Measurements from ENCODE around the gene RGL2. TPM values are rescaled to one million over a fixed set of nuclear protein-coding genes. Genes with fewer than 3 reads are reported as not detected.

RGL2 gene
- polyA plus RNA-seq, 1 donor (not counting 4 experiments of a cell fraction or from before 2014, with no cell fraction given) = 33.6 TPM

DNA sequence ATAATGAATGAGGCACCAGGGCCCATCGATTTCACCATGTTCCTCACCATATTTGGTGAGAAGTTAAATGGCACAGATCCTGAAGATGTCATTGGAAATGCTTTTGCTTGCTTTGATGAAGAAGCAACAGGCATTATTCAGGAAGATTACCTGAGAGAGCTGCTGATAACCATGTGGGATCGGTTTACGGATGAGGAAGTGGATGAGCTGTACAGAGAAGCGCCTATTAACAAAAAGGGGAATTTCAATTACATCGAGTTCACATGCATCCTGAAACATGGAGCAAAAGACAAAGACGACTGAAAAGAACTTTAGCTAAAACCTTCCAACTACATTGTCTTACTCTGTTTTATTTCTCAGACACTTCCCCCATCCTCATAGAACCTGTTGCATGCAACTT is 40.5 kb upstream of the RGL2 start:
- no peaks in the 10 kb centered on the region for H3K9me3 ChIP-seq (ENCODE audit: control insufficient read depth, low read depth, low read length)
- no peaks in the 10 kb centered on the region for H3K27me3 ChIP-seq (ENCODE audit: control insufficient read depth, extremely low read depth, insufficient read depth, low read length)
- H4K20me1 ChIP-seq (ENCODE audit: control insufficient read depth, extremely low read depth, insufficient read depth, low read length) = no peaks in the 10 kb centered on the region
- no peak overlapping the region for H2AFZ ChIP-seq (ENCODE audit: control insufficient read depth, low read length)
- no peak overlapping the region for H3K4me3 ChIP-seq (ENCODE audit: control insufficient read depth in 2 of 3, extremely low read depth in 1 of 3, insufficient read depth in 2 of 3, low read depth in 1 of 3, low read length in 3 of 3)
- no peaks in the 10 kb centered on the region for H3K4me1 ChIP-seq (ENCODE audit: control insufficient read depth, extremely low read depth, insufficient read depth, low read length)
- H3K9me1 ChIP-seq (ENCODE audit: control insufficient read depth, extremely low read depth, insufficient read depth, low read length) = no peaks in the 10 kb centered on the region
- H3K9ac ChIP-seq (ENCODE audit: control insufficient read depth, extremely low read depth, insufficient read depth, low read length) = no peak overlapping the region
- no peak overlapping the region for H3K4me2 ChIP-seq (ENCODE audit: control insufficient read depth, extremely low read depth, insufficient read depth, low read depth, low read length)
- no peak for DNase-seq (ENCODE audit: low read depth, low spot score)
- no peaks in the 10 kb centered on the region for H3K36me3 ChIP-seq (ENCODE audit: control insufficient read depth in 2 of 2, extremely low read depth in 1 of 2, insufficient read depth in 2 of 2, low read length in 2 of 2)
- H3K79me2 ChIP-seq (ENCODE audit: control insufficient read depth, insufficient read depth, low read length) = no peaks in the 10 kb centered on the region
- TF ChIP-seq, protein P1, sequence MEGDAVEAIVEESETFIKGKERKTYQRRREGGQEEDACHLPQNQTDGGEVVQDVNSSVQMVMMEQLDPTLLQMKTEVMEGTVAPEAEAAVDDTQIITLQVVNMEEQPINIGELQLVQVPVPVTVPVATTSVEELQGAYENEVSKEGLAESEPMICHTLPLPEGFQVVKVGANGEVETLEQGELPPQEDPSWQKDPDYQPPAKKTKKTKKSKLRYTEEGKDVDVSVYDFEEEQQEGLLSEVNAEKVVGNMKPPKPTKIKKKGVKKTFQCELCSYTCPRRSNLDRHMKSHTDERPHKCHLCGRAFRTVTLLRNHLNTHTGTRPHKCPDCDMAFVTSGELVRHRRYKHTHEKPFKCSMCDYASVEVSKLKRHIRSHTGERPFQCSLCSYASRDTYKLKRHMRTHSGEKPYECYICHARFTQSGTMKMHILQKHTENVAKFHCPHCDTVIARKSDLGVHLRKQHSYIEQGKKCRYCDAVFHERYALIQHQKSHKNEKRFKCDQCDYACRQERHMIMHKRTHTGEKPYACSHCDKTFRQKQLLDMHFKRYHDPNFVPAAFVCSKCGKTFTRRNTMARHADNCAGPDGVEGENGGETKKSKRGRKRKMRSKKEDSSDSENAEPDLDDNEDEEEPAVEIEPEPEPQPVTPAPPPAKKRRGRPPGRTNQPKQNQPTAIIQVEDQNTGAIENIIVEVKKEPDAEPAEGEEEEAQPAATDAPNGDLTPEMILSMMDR (optimal IDR thresholded peaks at IDR 0.05 in 1 of 3, IDR thresholded peaks at IDR 0.05 in 1 of 3, conservative IDR thresholded peaks at IDR 0.05 in 1 of 3; ENCODE audit: extremely low read depth in 1 of 3, insufficient read depth in 2 of 3, low read length in 3 of 3) = no peak
- no peak for TF ChIP-seq EZH2 (IDR thresholded peaks at IDR 0.05; ENCODE audit: low read length)
- H3K27ac ChIP-seq (ENCODE audit: control insufficient read depth, insufficient read depth, low read length) = no peak overlapping the region
- FAIRE-seq = no peak
- dilution Hi-C loops (cut with MboI; ENCODE audit: extremely low pct_ligation_motif_present, low sequenced_read_pairs) = no loop called here

DNA sequence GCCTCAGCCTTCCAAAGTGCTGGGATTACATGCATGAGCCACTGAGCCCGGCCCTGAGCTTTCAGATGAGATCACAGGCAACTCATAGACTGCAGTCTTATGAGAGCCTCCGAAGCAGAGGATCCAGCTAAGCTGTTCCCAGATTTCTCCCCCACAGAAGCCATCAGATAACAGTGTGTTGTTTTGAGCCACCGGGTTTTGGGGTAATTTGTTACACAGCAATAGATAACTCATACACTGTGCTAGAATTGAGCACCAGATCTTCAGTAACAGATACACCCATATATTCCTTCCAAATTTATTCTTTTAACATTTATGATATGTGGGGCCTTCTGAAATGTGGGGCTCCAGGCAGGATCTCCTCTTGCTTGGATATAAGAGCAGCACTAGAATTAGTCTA is 37.8 kb upstream of the RGL2 start:
- Histone ChIP-seq H3K79me2 (ENCODE audit: control insufficient read depth, insufficient read depth, low read length) (no peaks in the 10 kb centered on the region), H3K4me2 (ENCODE audit: control insufficient read depth, extremely low read depth, insufficient read depth, low read depth, low read length) (no peak overlapping the region), H3K9me3 (ENCODE audit: control insufficient read depth, low read depth, low read length) (no peaks in the 10 kb centered on the region), H2AFZ (ENCODE audit: control insufficient read depth, low read length) (no peak overlapping the region), H3K27ac (ENCODE audit: control insufficient read depth, insufficient read depth, low read length) (no peak overlapping the region), H3K4me3 (ENCODE audit: control insufficient read depth in 2 of 3, extremely low read depth in 1 of 3, insufficient read depth in 2 of 3, low read depth in 1 of 3, low read length in 3 of 3) (no peak overlapping the region), H3K9ac (ENCODE audit: control insufficient read depth, extremely low read depth, insufficient read depth, low read length) (no peak overlapping the region), H3K36me3 (ENCODE audit: control insufficient read depth in 2 of 2, extremely low read depth in 1 of 2, insufficient read depth in 2 of 2, low read length in 2 of 2) (no peaks in the 10 kb centered on the region), H3K27me3 (ENCODE audit: control insufficient read depth, extremely low read depth, insufficient read depth, low read length) (no peaks in the 10 kb centered on the region), H3K4me1 (ENCODE audit: control insufficient read depth, extremely low read depth, insufficient read depth, low read length) (no peaks in the 10 kb centered on the region), H4K20me1 (ENCODE audit: control insufficient read depth, extremely low read depth, insufficient read depth, low read length) (no peaks in the 10 kb centered on the region), H3K9me1 (ENCODE audit: control insufficient read depth, extremely low read depth, insufficient read depth, low read length) (no peaks in the 10 kb centered on the region)
- DNase-seq (ENCODE audit: low read depth, low spot score) (no peak), FAIRE-seq (no peak)
- dilution Hi-C loops (cut with MboI; ENCODE audit: extremely low pct_ligation_motif_present, low sequenced_read_pairs) = no loop called here
- TF ChIP-seq EZH2 (IDR thresholded peaks at IDR 0.05; ENCODE audit: low read length) = no peak
- TF ChIP-seq, protein P1 (optimal IDR thresholded peaks at IDR 0.05 in 1 of 3, IDR thresholded peaks at IDR 0.05 in 1 of 3, conservative IDR thresholded peaks at IDR 0.05 in 1 of 3; ENCODE audit: extremely low read depth in 1 of 3, insufficient read depth in 2 of 3, low read length in 3 of 3) = no peak
